VCaP (cell line): Measurements from ENCODE around the gene TRIO.

Experiments used
- H3K27ac ChIP-seq: fragments of 450-650 bp; 2 replicates; pipeline ENCODE4 v1.5.1; 2017
- CTCF ChIP-seq: fragments of 450-650 bp; conservative IDR thresholded peaks from 2 replicates; pipeline ENCODE4 v1.5.1; 2017; ENCODE audit warnings: mild to moderate bottlenecking, moderate library complexity

The TRIO gene

GRCh38 chr5:14351086-14351661 is 208.0 kb downstream of the TRIO start:
- no peak overlapping the region for H3K27ac ChIP-seq
- TF ChIP-seq CTCF = no peak

- no peak overlapping the region for H3K27ac ChIP-seq
- TF ChIP-seq CTCF = peak; percentile 99
These were observed 208.9 kb downstream of the TRIO start for GRCh38 chr5:14351845-14352712.

- TF ChIP-seq CTCF = no peak
These were observed 210.8 kb downstream of the TRIO start for GRCh38 chr5:14353726-14354474.

GRCh38 chr5:14355391-14355790 is 212.2 kb downstream of the TRIO start:
- TF ChIP-seq CTCF = no peak
- no peak overlapping the region for H3K27ac ChIP-seq

More at GRCh38 chr5:14353726-14354474, 210.8 kb downstream of the TRIO start:
- H3K27ac ChIP-seq = no peak overlapping the region

GRCh38 chr5:14356305-14356704 is 213.2 kb downstream of the TRIO start:
- no peak for TF ChIP-seq CTCF
- H3K27ac ChIP-seq = no peak overlapping the region

GRCh38 chr5:14357441-14357840 is 214.3 kb downstream of the TRIO start:
- TF ChIP-seq CTCF = no peak
- no peak overlapping the region for H3K27ac ChIP-seq

GRCh38 chr5:14357851-14358250 is 214.7 kb downstream of the TRIO start:
- TF ChIP-seq CTCF = no peak
- H3K27ac ChIP-seq = no peak overlapping the region
